ENCODE data around the gene TBC1D17. TPM values are rescaled to one million over a fixed set of nuclear protein-coding genes. Genes with fewer than 3 reads are reported as not detected.

The TBC1D17 gene
- total and polyA plus RNA-seq, 4 experiments from 2014 or later, result 6.0 to 101 (median 57.9) TPM

DNA sequence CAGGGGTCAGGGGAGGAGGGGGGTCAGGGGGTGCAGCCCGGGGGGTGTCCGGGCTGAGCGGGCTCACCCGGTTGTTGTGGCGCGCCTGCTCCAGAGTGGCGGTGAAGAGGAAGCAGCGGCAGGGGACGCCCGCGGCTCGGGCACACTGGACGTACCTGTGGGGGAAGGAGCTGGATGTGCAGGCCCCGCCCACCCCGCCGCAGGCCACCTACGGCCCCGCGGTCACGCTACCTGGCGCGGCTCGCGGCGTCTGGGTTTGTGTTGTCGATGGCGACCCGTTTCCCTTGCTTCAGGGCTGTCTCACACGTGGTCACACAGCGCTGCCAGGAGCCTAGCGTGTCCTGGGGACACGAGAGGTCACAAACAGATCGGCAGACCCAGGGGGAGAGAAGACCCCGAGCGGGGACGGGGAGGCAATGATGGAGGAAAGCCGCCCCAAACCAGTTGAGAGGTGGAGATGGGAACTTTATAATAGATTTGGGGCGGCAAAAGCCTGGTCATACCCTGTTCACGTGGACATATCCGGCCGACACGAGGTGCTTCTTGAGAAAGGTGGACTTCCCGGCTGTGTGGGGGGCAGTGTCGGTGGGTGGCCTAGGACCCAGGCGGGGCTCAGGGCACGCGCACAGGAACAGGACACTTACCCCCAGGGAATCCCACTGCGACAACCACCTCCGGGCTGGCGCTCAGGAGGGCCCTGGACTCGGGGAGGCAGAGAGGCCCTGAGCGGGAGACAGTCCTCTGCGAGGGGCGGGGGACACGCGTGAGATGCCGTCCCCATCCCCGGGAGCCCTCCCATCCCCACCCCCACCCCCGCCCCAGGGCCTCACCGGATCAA lies 15.7 kb upstream of the TBC1D17 start:
- peaks cover 20% of the 10 kb centered on the region for H3K4me1 ChIP-seq (ENCODE audit: insufficient read depth, low read length)
- no peaks in the 10 kb centered on the region for H3K9me3 ChIP-seq (ENCODE audit: control insufficient read depth in 1 of 2, low read length in 2 of 2)
- ChIA-PET POLR2A (ENCODE audit: partially characterized antibody) (interaction anchor here (1.1 to 1.4 kb wide), 2 partner anchors 11 to 14 kb away, joined by 3 to 4 read pairs; partner anchors contain the start of gene PTOV1), CTCF (ENCODE audit: partially characterized antibody) (no interaction called here)
- Mint-ChIP-seq H3K4me1 (peaks cover 4 to 27% (median 14%) of the 10 kb centered on the region in 4 donors), H3K36me3 (peaks cover 4 to 43% of the 10 kb centered on the region in 2 donors), H3K9me3 (no peaks in the 10 kb centered on the region), H3K27me3 (no peaks in the 10 kb centered on the region), H3K27ac (peak overlapping the region in 1 of 7 donors; percentile 17), H3K4me3 (no peak overlapping the region)
- H3K27ac ChIP-seq (ENCODE audit: low read depth, low read length), result no peak overlapping the region
- H3K27me3 ChIP-seq (ENCODE audit: insufficient read depth, low read length), result no peaks in the 10 kb centered on the region
- intact Hi-C loops (cut with micrococcal nuclease), result no loop called here
- no peak overlapping the region for H3K4me3 ChIP-seq (ENCODE audit: low read length in 2 of 2)
- H3K36me3 ChIP-seq (ENCODE audit: insufficient read depth, low read length), result peaks cover 31% of the 10 kb centered on the region
- DNase-seq, result peak in 1 of 5 donors; percentile 33

DNA sequence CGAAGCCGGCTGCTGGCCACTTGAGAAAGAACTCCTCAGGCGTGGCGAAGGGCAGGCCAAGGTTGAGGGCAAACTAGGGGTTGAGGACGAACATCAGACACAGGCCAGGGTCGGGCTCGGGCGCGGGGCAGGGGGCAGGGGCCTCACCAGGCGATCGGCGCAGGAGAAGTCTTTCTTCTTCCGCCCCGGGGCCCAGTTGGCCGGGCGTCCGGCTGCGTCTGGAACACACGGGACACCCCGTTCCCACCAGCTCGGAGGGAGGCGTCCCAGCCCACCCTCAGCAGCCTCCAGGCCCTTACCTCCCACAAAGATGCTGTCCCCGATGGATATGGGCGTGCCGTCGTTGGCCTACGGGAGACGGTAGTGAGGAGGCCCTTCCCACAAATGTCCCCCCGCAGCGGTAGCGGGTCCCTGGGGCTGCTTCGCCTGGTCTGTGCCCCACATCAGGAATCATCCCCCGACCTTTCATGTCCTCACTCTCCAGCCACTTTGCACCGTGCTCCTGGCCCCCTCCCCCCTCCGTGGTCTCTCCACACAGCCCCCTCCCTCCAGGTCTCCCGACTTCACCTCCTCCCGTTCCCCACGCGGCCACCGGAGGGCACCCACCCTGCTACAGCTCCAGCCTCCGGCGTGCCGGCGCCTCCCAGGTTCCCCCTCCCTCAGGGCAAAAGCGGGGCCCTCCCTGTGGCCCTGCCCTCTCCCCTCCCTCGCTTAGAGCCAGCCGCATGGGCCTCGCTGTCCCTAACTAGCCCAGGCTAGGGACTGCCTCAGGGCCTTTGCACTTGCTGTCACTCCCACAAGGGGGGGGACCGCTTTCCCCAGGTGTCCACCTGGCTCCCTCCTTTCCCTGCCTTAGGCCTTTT lies 14.9 kb upstream of the TBC1D17 start:
- no peaks in the 10 kb centered on the region for H3K9me3 Mint-ChIP-seq
- ChIA-PET CTCF (ENCODE audit: partially characterized antibody) (no interaction called here), POLR2A (ENCODE audit: partially characterized antibody) (interaction anchor here (9.1 kb wide), 1 partner anchor 9 kb away, joined by 173 read pairs; the partner anchor contains the start of gene PTOV1)
- H3K4me1 ChIP-seq (ENCODE audit: insufficient read depth, low read length), result peaks cover 22% of the 10 kb centered on the region
- H3K4me1 Mint-ChIP-seq, result peaks cover 4 to 36% (median 18%) of the 10 kb centered on the region in 4 donors
- peaks cover 4 to 48% of the 10 kb centered on the region in 2 donors for H3K36me3 Mint-ChIP-seq
- peak overlapping the region in 3 of 7 donors; percentile 64 to 69 (median 68) for H3K27ac Mint-ChIP-seq
- H3K9me3 ChIP-seq (ENCODE audit: control insufficient read depth in 1 of 2, low read length in 2 of 2), result no peaks in the 10 kb centered on the region
- no peak overlapping the region for H3K4me3 Mint-ChIP-seq
- DNase-seq, result peak in 1 of 5 donors; percentile 39
- peaks cover 31% of the 10 kb centered on the region for H3K36me3 ChIP-seq (ENCODE audit: insufficient read depth, low read length)
- intact Hi-C loops (cut with micrococcal nuclease), result no loop called here
- no peaks in the 10 kb centered on the region for H3K27me3 ChIP-seq (ENCODE audit: insufficient read depth, low read length)
- H3K27me3 Mint-ChIP-seq, result no peaks in the 10 kb centered on the region
- H3K4me3 ChIP-seq (ENCODE audit: low read length in 2 of 2), result no peak overlapping the region
- H3K27ac ChIP-seq (ENCODE audit: low read depth, low read length), result no peak overlapping the region

DNA sequence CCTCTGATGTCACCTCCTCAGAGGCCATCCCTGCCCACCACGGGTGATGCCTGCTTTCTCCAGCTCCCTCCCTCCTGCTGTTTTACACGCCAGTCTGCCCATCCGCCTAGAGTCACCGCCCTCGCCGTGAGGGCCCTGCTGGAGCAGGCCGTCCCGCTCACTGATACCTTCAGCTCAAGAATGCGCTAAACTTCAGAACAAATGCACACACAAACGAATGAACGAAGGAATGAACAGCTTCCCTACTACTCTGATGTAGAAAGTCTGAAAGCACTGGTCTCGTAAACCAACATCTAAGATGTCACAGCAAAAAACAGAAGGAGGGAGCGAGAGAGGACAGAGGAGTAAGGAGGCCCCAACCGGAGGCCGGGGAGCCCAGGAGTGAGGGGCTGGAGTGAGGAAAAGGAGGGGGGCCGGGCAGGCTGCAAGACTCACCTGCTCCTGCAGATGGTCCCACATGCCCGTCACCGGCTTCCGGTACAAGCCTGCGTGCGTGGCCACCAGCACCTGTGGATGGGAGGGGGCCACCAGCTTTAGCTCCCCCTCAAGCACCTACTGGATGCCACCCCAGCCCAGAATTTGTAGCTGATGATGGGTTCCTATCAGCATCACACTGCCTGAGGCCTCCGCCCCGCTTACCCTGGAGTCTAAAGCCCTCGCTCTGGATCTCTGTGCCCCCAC lies 14.1 kb upstream of the TBC1D17 start:
- Mint-ChIP-seq H3K36me3 (peaks cover 4 to 49% of the 10 kb centered on the region in 2 donors), H3K4me3 (peak overlapping the region in 2 of 8 donors; percentile 8 to 9), H3K4me1 (peaks cover 4 to 39% (median 19%) of the 10 kb centered on the region in 4 donors), H3K9me3 (peaks cover 0 to 2% (median 0%) of the 10 kb centered on the region in 8 donors), H3K27me3 (no peaks in the 10 kb centered on the region), H3K27ac (peak overlapping the region in 5 of 7 donors; percentile 36 to 73 (median 64))
- no peaks in the 10 kb centered on the region for H3K9me3 ChIP-seq (ENCODE audit: control insufficient read depth in 1 of 2, low read length in 2 of 2)
- ChIA-PET CTCF (ENCODE audit: partially characterized antibody) (interaction anchor here (1.2 kb wide), 1 partner anchor 146 kb away, joined by 3 read pairs; no protein-coding TSS in a partner anchor), POLR2A (ENCODE audit: partially characterized antibody) (interaction anchor here (2.0 to 9.1 kb wide), 2 partner anchors 10 to 14 kb away, joined by 10 to 173 read pairs; partner anchors contain the start of genes AKT1S1, PTOV1 and TBC1D17)
- H3K36me3 ChIP-seq (ENCODE audit: insufficient read depth, low read length), result peaks cover 31% of the 10 kb centered on the region
- no peaks in the 10 kb centered on the region for H3K27me3 ChIP-seq (ENCODE audit: insufficient read depth, low read length)
- peak in 1 of 5 donors; percentile 33 for DNase-seq
- no peak overlapping the region for H3K27ac ChIP-seq (ENCODE audit: low read depth, low read length)
- peaks cover 30% of the 10 kb centered on the region for H3K4me1 ChIP-seq (ENCODE audit: insufficient read depth, low read length)
- H3K4me3 ChIP-seq (ENCODE audit: low read length in 2 of 2), result no peak overlapping the region
- intact Hi-C loops (cut with micrococcal nuclease), result no loop called here

DNA sequence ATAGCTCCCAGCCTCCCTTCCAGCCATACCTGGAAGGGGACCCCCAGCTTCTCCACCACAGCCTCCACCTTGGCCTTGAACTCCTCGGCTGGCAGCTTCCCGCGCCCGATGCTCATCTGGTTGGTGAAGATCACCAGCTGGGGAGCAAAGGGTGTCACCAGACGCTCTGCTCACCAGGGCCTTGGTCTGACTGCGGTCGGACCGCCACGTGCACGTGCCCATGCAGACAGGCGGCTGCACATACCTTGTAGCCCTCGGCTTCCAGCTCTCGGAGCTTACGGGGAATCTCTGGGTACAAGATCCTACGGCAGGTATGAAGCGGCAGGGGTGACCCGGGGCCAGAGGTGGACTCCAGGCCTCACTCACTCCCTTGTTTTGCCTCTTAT lies 13.6 kb upstream of the TBC1D17 start:
- ChIA-PET POLR2A (ENCODE audit: partially characterized antibody) (interaction anchor here (2.0 to 9.1 kb wide), 2 partner anchors 11 to 13 kb away, joined by 10 to 173 read pairs; partner anchors contain the start of genes AKT1S1, PTOV1 and TBC1D17), CTCF (ENCODE audit: partially characterized antibody) (interaction anchor here (1.2 kb wide), 1 partner anchor 147 kb away, joined by 3 read pairs; no protein-coding TSS in a partner anchor)
- H3K9me3 Mint-ChIP-seq, result peaks cover 0 to 3% (median 0%) of the 10 kb centered on the region in 8 donors
- Histone ChIP-seq H3K9me3 (ENCODE audit: control insufficient read depth in 1 of 2, low read length in 2 of 2) (no peaks in the 10 kb centered on the region), H3K4me3 (ENCODE audit: low read length in 2 of 2) (no peak overlapping the region), H3K27me3 (ENCODE audit: insufficient read depth, low read length) (no peaks in the 10 kb centered on the region), H3K36me3 (ENCODE audit: insufficient read depth, low read length) (peaks cover 31% of the 10 kb centered on the region), H3K27ac (ENCODE audit: low read depth, low read length) (no peak overlapping the region), H3K4me1 (ENCODE audit: insufficient read depth, low read length) (peaks cover 35% of the 10 kb centered on the region)
- peaks cover 4 to 39% (median 21%) of the 10 kb centered on the region in 4 donors for H3K4me1 Mint-ChIP-seq
- intact Hi-C loops (cut with micrococcal nuclease), result no loop called here
- peak overlapping the region in 1 of 7 donors; percentile 48 for H3K27ac Mint-ChIP-seq
- DNase-seq, result peak in 1 of 5 donors; percentile 0
- peak overlapping the region in 2 of 8 donors; percentile 7 to 21 for H3K4me3 Mint-ChIP-seq
- no peaks in the 10 kb centered on the region for H3K27me3 Mint-ChIP-seq
- H3K36me3 Mint-ChIP-seq, result peaks cover 4 to 46% of the 10 kb centered on the region in 2 donors

- Histone ChIP-seq H3K36me3 (ENCODE audit: insufficient read depth, low read length) (peaks cover 31% of the 10 kb centered on the region), H3K4me1 (ENCODE audit: insufficient read depth, low read length) (peaks cover 41% of the 10 kb centered on the region), H3K27ac (ENCODE audit: low read depth, low read length) (no peak overlapping the region), H3K4me3 (ENCODE audit: low read length in 2 of 2) (no peak overlapping the region), H3K27me3 (ENCODE audit: insufficient read depth, low read length) (no peaks in the 10 kb centered on the region), H3K9me3 (ENCODE audit: control insufficient read depth in 1 of 2, low read length in 2 of 2) (no peaks in the 10 kb centered on the region)
- CTCF ChIA-PET (ENCODE audit: partially characterized antibody), result interaction anchor here (0.8 to 1.3 kb wide), 2 partner anchors 25 to 147 kb away, joined by 3 to 4 read pairs; no protein-coding TSS in a partner anchor
- H3K4me1 Mint-ChIP-seq, result peaks cover 4 to 39% (median 21%) of the 10 kb centered on the region in 4 donors
- H3K4me3 Mint-ChIP-seq, result no peak overlapping the region
- POLR2A ChIA-PET (ENCODE audit: partially characterized antibody), result interaction anchor here (1.1 to 9.1 kb wide), 3 partner anchors 12 to 64 kb away, joined by 3 to 173 read pairs (median 10); partner anchors contain the start of genes AKT1S1, ATF5, PTOV1 and TBC1D17
- H3K9me3 Mint-ChIP-seq, result peaks cover 0 to 3% (median 0%) of the 10 kb centered on the region in 8 donors
- H3K27me3 Mint-ChIP-seq, result no peaks in the 10 kb centered on the region
- no peak for DNase-seq
- H3K27ac Mint-ChIP-seq, result peak overlapping the region in 3 of 7 donors; percentile 30 to 65 (median 48)
- peaks cover 4 to 42% of the 10 kb centered on the region in 2 donors for H3K36me3 Mint-ChIP-seq
- intact Hi-C loops (cut with micrococcal nuclease), result loop anchor here (5.0 kb wide), 1 partner anchor 1543 kb away; a partner anchor contains a TSS
Observed at GRCh38 chr19:49864890-49865289, 12.6 kb upstream of the TBC1D17 start.

All from CD4-positive, alpha-beta memory T cell (primary cell).